ENCODE results near the gene FAP.

DNA sequence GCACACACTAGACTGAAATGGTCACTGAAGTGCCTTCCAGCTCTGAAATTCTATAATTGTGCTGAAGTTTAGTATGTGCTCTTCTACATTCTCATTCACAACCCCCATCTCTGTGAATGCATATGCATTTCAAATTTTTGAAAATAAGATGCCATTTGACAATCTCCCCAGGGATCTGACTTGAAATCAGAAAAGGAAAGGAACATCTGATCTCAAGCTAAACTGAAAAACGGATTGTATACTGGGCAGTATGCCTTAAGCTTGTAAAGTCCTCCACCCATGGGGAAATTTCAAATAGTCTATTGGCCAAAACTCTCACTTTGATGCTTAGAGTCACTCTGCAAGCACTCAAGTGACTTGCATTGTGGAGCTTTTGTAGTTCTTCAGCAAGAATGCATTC, 22.9 kb downstream of the FAP start:
- no peak for TF ChIP-seq EZH2 (IDR thresholded peaks at IDR 0.05; ENCODE audit: borderline replicate concordance, low read depth, low read length, severe bottlenecking)
- no peak for TF ChIP-seq CTCF (IDR thresholded peaks at IDR 0.05; ENCODE audit: extremely low read depth in 1 of 2, insufficient read depth in 1 of 2, low read depth in 1 of 2, low read length in 2 of 2)
- TF ChIP-seq POLR2A (IDR thresholded peaks at IDR 0.05; ENCODE audit: low read depth, low read length), result no peak
- TF ChIP-seq GATA2 (IDR thresholded peaks at IDR 0.05; ENCODE audit: insufficient read depth, insufficient read length, low read depth, low read length), result no peak
